Measurements from ENCODE around the gene VNN1. TPM values are rescaled to one million over a fixed set of nuclear protein-coding genes. Genes with fewer than 3 reads are reported as not detected.
"Not testable (repeated sequence)": the region's sequence is repeated elsewhere in the genome, so short reads cannot be mapped to it uniquely, and the experiment has no call there.

VNN1 gene
- total RNA-seq, 2 donors from 2014 or later: not detected

DNA sequence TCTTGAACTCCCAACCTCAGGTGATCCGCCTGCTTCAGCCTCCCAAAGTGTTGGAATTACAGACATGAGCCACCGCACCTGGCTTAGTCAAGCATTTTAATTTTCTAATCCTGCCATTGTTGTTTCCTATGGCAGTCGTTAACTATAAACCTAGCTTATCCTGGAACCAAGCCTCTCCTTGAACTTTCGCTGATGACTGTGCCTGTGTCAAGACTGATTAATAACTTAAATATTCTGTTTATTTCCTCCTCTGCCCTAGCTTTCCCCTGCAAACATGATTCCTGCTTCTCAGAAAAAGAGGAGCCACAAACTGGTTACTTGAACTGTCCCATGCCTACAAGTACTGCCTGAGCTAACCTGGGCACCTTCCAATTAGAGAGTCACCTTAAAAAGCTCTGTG is 1.5 kb downstream of the VNN1 start:
- Histone ChIP-seq H3K27ac (ENCODE audit: low read depth, low read length) (no peak overlapping the region), H3K27me3 (ENCODE audit: control insufficient read depth, insufficient read depth, low read length, poor library complexity, severe bottlenecking) (no peaks in the 10 kb centered on the region), H3K36me3 (ENCODE audit: control insufficient read depth, insufficient read depth, low read length) (no peaks in the 10 kb centered on the region), H3K4me1 (ENCODE audit: control insufficient read depth, insufficient read depth, low read length) (no peaks in the 10 kb centered on the region), H3K9ac (ENCODE audit: extremely low read depth, low read length, poor library complexity, severe bottlenecking) (no peak overlapping the region), H3K9me3 (ENCODE audit: control insufficient read depth, low read length) (no peaks in the 10 kb centered on the region), H3K4me3 (ENCODE audit: low read length) (no peak overlapping the region)
- Mint-ChIP-seq H3K27me3 (ENCODE audit: insufficient read depth) (peaks cover 2% of the 10 kb centered on the region), H3K36me3 (ENCODE audit: low read depth) (no peaks in the 10 kb centered on the region), H3K27ac (no peak overlapping the region), H3K4me3 (no peak overlapping the region), H3K9me3 (no peaks in the 10 kb centered on the region), H3K4me1 (no peaks in the 10 kb centered on the region)
- no peak for DNase-seq
- WGBS, 2 experiments (ENCODE audit: insufficient coverage in 1 of 2, insufficient read length in 1 of 2): 90 to 94% methylated on average over 2 to 4 of the region's 4 CpGs
- TF ChIP-seq CTCF (conservative IDR thresholded peaks at IDR 0.05): no peak

DNA sequence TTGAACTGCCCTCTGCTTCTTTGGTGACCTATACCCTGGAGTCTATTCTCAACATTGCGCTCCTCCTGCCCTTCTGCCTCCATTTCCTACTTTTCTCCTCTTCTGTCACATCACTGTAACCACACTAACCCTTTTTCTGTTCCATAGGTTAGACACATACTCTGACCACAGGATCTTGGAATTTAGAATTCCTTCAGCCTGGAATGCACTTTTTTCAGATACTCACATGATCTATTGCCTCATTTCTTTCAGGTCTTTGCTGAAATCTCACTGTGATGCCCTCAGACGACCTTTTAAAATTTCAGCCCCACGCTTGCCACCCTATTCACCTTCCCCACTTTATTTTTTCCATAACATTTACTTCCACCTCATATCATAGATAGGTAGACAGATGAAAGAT is 5.1 kb downstream of the VNN1 start:
- 83 to 92% methylated on average over 1 to 3 of the region's 3 CpGs for WGBS, 2 experiments (ENCODE audit: insufficient coverage in 1 of 2, insufficient read length in 1 of 2)
- H3K27ac Mint-ChIP-seq: no peak overlapping the region
- H3K9ac ChIP-seq (ENCODE audit: extremely low read depth, low read length, poor library complexity, severe bottlenecking): no peak overlapping the region

DNA sequence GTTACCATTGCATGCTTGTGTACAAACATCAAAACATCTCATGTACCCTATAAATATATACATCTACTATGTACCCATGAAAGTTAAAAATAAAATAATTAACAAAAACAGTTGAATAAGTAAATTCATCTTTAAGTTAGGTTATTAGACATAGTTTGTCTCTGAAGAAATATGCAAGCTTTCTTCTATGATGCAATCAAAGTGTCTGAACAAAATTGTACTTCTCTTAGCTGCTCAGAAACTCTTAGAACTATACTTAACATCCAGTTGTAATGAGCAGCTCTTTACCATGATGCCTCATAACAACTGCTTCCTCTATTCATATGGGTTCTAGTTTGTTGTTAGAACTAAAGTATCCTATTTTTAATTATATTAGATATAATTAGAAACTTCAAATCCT is 5.9 kb downstream of the VNN1 start:
- Mint-ChIP-seq H3K4me1 (no peaks in the 10 kb centered on the region), H3K9me3 (peaks cover 7% of the 10 kb centered on the region), H3K27ac (no peak overlapping the region), H3K27me3 (ENCODE audit: insufficient read depth) (peaks cover 2% of the 10 kb centered on the region), H3K36me3 (ENCODE audit: low read depth) (no peaks in the 10 kb centered on the region), H3K4me3 (no peak overlapping the region)
- no peak overlapping the region for H3K4me3 ChIP-seq (ENCODE audit: low read length)
- no peak for TF ChIP-seq CTCF (conservative IDR thresholded peaks at IDR 0.05)
- H3K9me3 ChIP-seq (ENCODE audit: control insufficient read depth, low read length): no peaks in the 10 kb centered on the region
- H3K9ac ChIP-seq (ENCODE audit: extremely low read depth, low read length, poor library complexity, severe bottlenecking): no peak overlapping the region
- H3K36me3 ChIP-seq (ENCODE audit: control insufficient read depth, insufficient read depth, low read length): no peaks in the 10 kb centered on the region
- no peaks in the 10 kb centered on the region for H3K27me3 ChIP-seq (ENCODE audit: control insufficient read depth, insufficient read depth, low read length, poor library complexity, severe bottlenecking)
- no peak overlapping the region for H3K27ac ChIP-seq (ENCODE audit: low read depth, low read length)
- no peaks in the 10 kb centered on the region for H3K4me1 ChIP-seq (ENCODE audit: control insufficient read depth, insufficient read depth, low read length)
- no peak for DNase-seq

More for the DNA sequence above, 5.1 kb downstream of the VNN1 start:
- H3K4me1 Mint-ChIP-seq: no peaks in the 10 kb centered on the region
- H3K4me3 Mint-ChIP-seq: no peak overlapping the region
- no peak overlapping the region for H3K4me3 ChIP-seq (ENCODE audit: low read length)
- H3K27ac ChIP-seq (ENCODE audit: low read depth, low read length): no peak overlapping the region
- peaks cover 7% of the 10 kb centered on the region for H3K9me3 Mint-ChIP-seq
- no peaks in the 10 kb centered on the region for H3K27me3 ChIP-seq (ENCODE audit: control insufficient read depth, insufficient read depth, low read length, poor library complexity, severe bottlenecking)
- no peaks in the 10 kb centered on the region for H3K36me3 Mint-ChIP-seq (ENCODE audit: low read depth)
- peaks cover 2% of the 10 kb centered on the region for H3K27me3 Mint-ChIP-seq (ENCODE audit: insufficient read depth)
- no peak for TF ChIP-seq CTCF (conservative IDR thresholded peaks at IDR 0.05)
- no peaks in the 10 kb centered on the region for H3K4me1 ChIP-seq (ENCODE audit: control insufficient read depth, insufficient read depth, low read length)
- H3K9me3 ChIP-seq (ENCODE audit: control insufficient read depth, low read length): no peaks in the 10 kb centered on the region
- DNase-seq: no peak
- no peaks in the 10 kb centered on the region for H3K36me3 ChIP-seq (ENCODE audit: control insufficient read depth, insufficient read depth, low read length)

GRCh38 chr6:132706756-132707155 is 7.1 kb downstream of the VNN1 start:
- H3K27me3 Mint-ChIP-seq (ENCODE audit: insufficient read depth); H3K9me3 ChIP-seq (ENCODE audit: control insufficient read depth, low read length); H3K4me3 Mint-ChIP-seq; H3K4me1 Mint-ChIP-seq; H3K27ac Mint-ChIP-seq; H3K9me3 Mint-ChIP-seq; H3K4me3 ChIP-seq (ENCODE audit: low read length); H3K27ac ChIP-seq (ENCODE audit: low read depth, low read length); H3K4me1 ChIP-seq (ENCODE audit: control insufficient read depth, insufficient read depth, low read length); H3K36me3 ChIP-seq (ENCODE audit: control insufficient read depth, insufficient read depth, low read length); H3K27me3 ChIP-seq (ENCODE audit: control insufficient read depth, insufficient read depth, low read length, poor library complexity, severe bottlenecking); H3K36me3 Mint-ChIP-seq (ENCODE audit: low read depth); H3K9ac ChIP-seq (ENCODE audit: extremely low read depth, low read length, poor library complexity, severe bottlenecking); DNase-seq: not testable (repeated sequence)
- WGBS, 2 experiments (ENCODE audit: insufficient coverage in 1 of 2, insufficient read length in 1 of 2): 80 to 82% methylated on average over 4 of the region's 4 CpGs

Data from endodermal cell (in vitro differentiated cells).